Measurements from ENCODE around the gene EFNA5. TPM values are rescaled to one million over a fixed set of nuclear protein-coding genes. Genes with fewer than 3 reads are reported as not detected.
A peak's percentile ranks its signal among the peaks of the same experiment; 100 is the strongest.

Gene EFNA5
- total RNA-seq (2021): 38.0 and 42.7 TPM in 2 replicates
- percentile 93 among the genes with signal in this experiment for Bru-seq, nascent RNA
- BruChase-seq, experiment 1, labeled RNA remaining after a 2-hour chase: percentile 95 among the genes with signal in this experiment
- percentile 84 among the genes with signal in this experiment for BruChase-seq, experiment 2, labeled RNA remaining after a 6-hour chase
- long read RNA-seq, partial matches to known transcripts: 0 of 8 reads
- long read RNA-seq, other reads (novel, unspliced or antisense): 8 of 8 reads

GRCh38 chr5:107670932-107671741, at the start of gene EFNA5:
Gene EFNA5 (minus strand): TSS chr5:107670937.
- no peaks in the 10 kb centered on the region for H3K9me2 ChIP-seq (ENCODE audit: insufficient read depth)
- CTCF ChIA-PET: no interaction called here
- POLR2A ChIA-PET (ENCODE audit: unreplicated experiment): interaction anchor here (1.8 kb wide), 1 partner anchor 99 kb away, joined by 12 read pairs; no protein-coding TSS in a partner anchor

GRCh38 chr5:107719034-107719606, 48.4 kb upstream of the EFNA5 start:
- H3K79me2 ChIP-seq (ENCODE audit: low read depth): no peaks in the 10 kb centered on the region
- BruUV-seq (replicated peaks): no TSS peak
- no peaks in the 10 kb centered on the region for H3F3A ChIP-seq (ENCODE audit: insufficient read depth, low read depth)
- no peak overlapping the region for H2AFZ ChIP-seq
- TF ChIP-seq EZH2 (IDR thresholded peaks at IDR 0.05; ENCODE audit: low read depth): no peak
- no peak for TF ChIP-seq CTCF (conservative IDR thresholded peaks at IDR 0.05)
- H3K36me3 ChIP-seq (ENCODE audit: low read depth): no peaks in the 10 kb centered on the region
- H3K27me3 ChIP-seq (ENCODE audit: insufficient read depth, low read depth): no peaks in the 10 kb centered on the region
- H3K4me3 ChIP-seq: no peak overlapping the region
- no peaks in the 10 kb centered on the region for H3K9me2 ChIP-seq (ENCODE audit: insufficient read depth)
- H3K4me1 ChIP-seq (replicated peaks; ENCODE audit: insufficient read depth): no peaks in the 10 kb centered on the region
- no peak overlapping the region for H3K4me2 ChIP-seq
- no peak for DNase-seq
- intact Hi-C loops (cut with micrococcal nuclease; ENCODE audit: unreplicated experiment): no loop called here
- H4K20me1 ChIP-seq (ENCODE audit: insufficient read depth): no peaks in the 10 kb centered on the region
- CTCF ChIA-PET: no interaction called here
- no peaks in the 10 kb centered on the region; the same call in 1 of the 2 replicates for H3K9me3 ChIP-seq (ENCODE audit: insufficient read depth, low read depth)
- H3K27ac ChIP-seq: no peak overlapping the region
- POLR2A ChIA-PET (ENCODE audit: unreplicated experiment): no interaction called here

More at GRCh38 chr5:107670932-107671741, at the start of gene EFNA5:
- peak; percentile 32 to 56 for DNase-seq
- H3K79me2 ChIP-seq (ENCODE audit: low read depth): peaks cover 58% of the 10 kb centered on the region
- H3K4me1 ChIP-seq (replicated peaks; ENCODE audit: insufficient read depth): peaks cover 37% of the 10 kb centered on the region
- TSS peak; percentile 28 for BruUV-seq (replicated peaks)
- H3K27me3 ChIP-seq (ENCODE audit: insufficient read depth, low read depth): no peaks in the 10 kb centered on the region
- intact Hi-C loops (cut with micrococcal nuclease; ENCODE audit: unreplicated experiment): loop anchor here (5.0 to 10.0 kb wide), 3 partner anchors 676 to 1274 kb away; no protein-coding TSS in a partner anchor
- no peak for TF ChIP-seq EZH2 (IDR thresholded peaks at IDR 0.05; ENCODE audit: low read depth)
- TF ChIP-seq CTCF (conservative IDR thresholded peaks at IDR 0.05): no peak
- H3K4me2 ChIP-seq: peak within 1 kb of the TSS; percentile 98
- H3K27ac ChIP-seq: peak within 1 kb of the TSS; percentile 96
- no peaks in the 10 kb centered on the region for H3K9me3 ChIP-seq (ENCODE audit: insufficient read depth, low read depth)
- peaks cover 8% of the 10 kb centered on the region; the same call in 1 of the 2 replicates for H3F3A ChIP-seq (ENCODE audit: insufficient read depth, low read depth)
- H4K20me1 ChIP-seq (ENCODE audit: insufficient read depth): peaks cover 26% of the 10 kb centered on the region
- peaks cover 9% of the 10 kb centered on the region; the same call in 1 of the 2 replicates for H3K36me3 ChIP-seq (ENCODE audit: low read depth)
- H2AFZ ChIP-seq: peak within 1 kb of the TSS; percentile 64
- H3K4me3 ChIP-seq: peak within 1 kb of the TSS; percentile 66

DNA sequence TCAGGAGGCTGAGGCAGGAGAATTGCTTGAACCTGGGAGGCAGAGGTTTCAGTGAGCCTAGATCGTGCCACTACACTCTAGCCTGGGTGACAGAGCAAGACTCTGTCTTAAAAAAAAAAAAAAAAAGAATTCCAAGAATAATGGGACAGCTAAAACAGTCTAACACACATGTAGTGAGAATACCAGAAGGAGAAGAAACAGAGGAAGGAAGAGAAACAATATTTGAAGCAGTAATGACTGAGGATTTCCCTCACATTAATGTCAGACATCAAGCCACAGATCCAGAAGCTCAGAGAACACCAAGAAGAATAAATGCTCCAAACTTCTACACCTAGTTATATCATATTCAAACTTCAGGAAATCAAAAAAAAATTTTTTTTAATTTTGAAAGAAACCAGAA, 47.1 kb upstream of the EFNA5 start:
- Histone ChIP-seq H3F3A (ENCODE audit: insufficient read depth, low read depth) (no peaks in the 10 kb centered on the region), H3K27me3 (ENCODE audit: insufficient read depth, low read depth) (no peaks in the 10 kb centered on the region), H3K4me1 (replicated peaks; ENCODE audit: insufficient read depth) (no peaks in the 10 kb centered on the region), H4K20me1 (ENCODE audit: insufficient read depth) (no peaks in the 10 kb centered on the region), H3K4me2 (no peak overlapping the region), H2AFZ (no peak overlapping the region), H3K36me3 (ENCODE audit: low read depth) (no peaks in the 10 kb centered on the region), H3K9me2 (ENCODE audit: insufficient read depth) (no peaks in the 10 kb centered on the region), H3K27ac (no peak overlapping the region), H3K79me2 (ENCODE audit: low read depth) (no peaks in the 10 kb centered on the region), H3K4me3 (no peak overlapping the region), H3K9me3 (ENCODE audit: insufficient read depth, low read depth) (no peaks in the 10 kb centered on the region; the same call in 1 of the 2 replicates)
- ChIA-PET POLR2A (ENCODE audit: unreplicated experiment) (no interaction called here), CTCF (no interaction called here)
- no peak for DNase-seq
- no peak for TF ChIP-seq EZH2 (IDR thresholded peaks at IDR 0.05; ENCODE audit: low read depth)
- TF ChIP-seq CTCF (conservative IDR thresholded peaks at IDR 0.05): no peak
- BruUV-seq (replicated peaks): no TSS peak
- intact Hi-C loops (cut with micrococcal nuclease; ENCODE audit: unreplicated experiment): no loop called here

Measured in PC-9 (cell line).